Measurements from ENCODE around the gene SNX20.

The SNX20 gene

GRCh38 chr16:50704245-50704644 is 23.1 kb upstream of the SNX20 start:
- no peak for DNase-seq

- no peak for DNase-seq
Measured at GRCh38 chr16:50702725-50703124, 21.6 kb upstream of the SNX20 start.

DNA sequence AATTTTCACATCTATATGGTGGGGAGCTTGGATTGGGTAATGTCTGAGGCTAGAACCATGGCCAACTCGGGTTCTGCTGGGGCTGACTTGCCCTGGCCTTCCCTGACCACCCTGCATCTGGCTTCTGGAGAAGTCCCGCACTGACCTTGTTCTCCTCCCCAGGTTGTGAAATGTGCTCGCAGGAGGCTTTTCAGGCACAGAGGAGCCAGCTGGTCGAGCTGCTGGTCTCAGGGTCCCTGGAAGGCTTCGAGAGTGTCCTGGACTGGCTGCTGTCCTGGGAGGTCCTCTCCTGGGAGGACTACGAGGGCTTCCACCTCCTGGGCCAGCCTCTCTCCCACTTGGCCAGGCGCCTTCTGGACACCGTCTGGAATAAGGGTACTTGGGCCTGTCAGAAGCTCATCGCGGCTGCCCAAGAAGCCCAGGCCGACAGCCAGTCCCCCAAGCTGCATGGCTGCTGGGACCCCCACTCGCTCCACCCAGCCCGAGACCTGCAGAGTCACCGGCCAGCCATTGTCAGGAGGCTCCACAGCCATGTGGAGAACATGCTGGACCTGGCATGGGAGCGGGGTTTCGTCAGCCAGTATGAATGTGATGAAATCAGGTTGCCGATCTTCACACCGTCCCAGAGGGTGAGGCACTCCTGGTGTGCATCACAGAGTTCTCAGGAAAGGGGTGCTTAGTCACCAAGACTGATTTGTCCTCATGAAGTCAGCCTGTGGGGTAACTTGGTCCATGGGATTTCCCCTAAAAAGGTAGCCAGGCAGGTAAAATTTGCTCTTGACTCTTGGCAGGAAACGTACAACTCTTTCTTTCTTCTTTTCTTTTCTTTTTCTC is 18.4 kb upstream of the SNX20 start:
- no peak for DNase-seq

GRCh38 chr16:50697881-50698767 is 17.0 kb upstream of the SNX20 start:
- DNase-seq = no peak

DNA sequence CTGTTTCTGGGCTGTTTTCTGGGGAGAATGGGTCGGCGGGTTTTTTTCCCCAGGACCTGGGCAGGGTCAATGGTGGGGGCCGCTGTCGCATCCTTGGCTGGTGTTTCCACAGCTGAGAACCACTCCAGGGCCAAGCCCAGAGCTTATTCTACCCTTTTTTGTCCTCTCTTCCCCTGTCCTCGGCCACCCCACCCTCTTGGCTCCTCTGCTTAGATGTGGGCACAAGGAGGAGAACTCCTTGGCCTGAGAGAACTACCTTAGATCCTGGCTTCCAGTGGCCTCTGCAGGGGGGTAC is 16.3 kb upstream of the SNX20 start:
- DNase-seq = no peak

- DNase-seq = no peak
Measured at GRCh38 chr16:50696575-50697420, 15.7 kb upstream of the SNX20 start.

DNA sequence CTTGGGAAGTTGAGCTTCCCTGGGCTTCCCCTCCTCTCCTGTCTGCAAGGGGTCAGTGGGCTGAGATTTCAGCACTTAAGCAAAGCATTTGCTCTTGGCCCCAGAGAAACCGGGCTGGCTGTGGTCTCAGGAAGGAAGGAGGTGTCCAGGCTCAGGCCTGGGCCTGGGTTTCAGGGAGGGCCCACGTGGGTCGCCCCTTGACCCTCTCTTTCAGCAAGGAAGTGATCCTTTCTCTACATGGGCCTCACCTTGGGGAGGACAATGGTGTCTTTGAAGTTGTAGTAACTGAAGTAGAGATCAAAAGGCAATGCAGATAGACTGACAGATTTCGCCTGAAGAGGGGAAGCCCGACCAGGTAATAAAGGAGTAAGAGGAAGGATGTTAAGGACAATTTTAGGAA is 15.0 kb upstream of the SNX20 start:
- no peak for DNase-seq

DNA sequence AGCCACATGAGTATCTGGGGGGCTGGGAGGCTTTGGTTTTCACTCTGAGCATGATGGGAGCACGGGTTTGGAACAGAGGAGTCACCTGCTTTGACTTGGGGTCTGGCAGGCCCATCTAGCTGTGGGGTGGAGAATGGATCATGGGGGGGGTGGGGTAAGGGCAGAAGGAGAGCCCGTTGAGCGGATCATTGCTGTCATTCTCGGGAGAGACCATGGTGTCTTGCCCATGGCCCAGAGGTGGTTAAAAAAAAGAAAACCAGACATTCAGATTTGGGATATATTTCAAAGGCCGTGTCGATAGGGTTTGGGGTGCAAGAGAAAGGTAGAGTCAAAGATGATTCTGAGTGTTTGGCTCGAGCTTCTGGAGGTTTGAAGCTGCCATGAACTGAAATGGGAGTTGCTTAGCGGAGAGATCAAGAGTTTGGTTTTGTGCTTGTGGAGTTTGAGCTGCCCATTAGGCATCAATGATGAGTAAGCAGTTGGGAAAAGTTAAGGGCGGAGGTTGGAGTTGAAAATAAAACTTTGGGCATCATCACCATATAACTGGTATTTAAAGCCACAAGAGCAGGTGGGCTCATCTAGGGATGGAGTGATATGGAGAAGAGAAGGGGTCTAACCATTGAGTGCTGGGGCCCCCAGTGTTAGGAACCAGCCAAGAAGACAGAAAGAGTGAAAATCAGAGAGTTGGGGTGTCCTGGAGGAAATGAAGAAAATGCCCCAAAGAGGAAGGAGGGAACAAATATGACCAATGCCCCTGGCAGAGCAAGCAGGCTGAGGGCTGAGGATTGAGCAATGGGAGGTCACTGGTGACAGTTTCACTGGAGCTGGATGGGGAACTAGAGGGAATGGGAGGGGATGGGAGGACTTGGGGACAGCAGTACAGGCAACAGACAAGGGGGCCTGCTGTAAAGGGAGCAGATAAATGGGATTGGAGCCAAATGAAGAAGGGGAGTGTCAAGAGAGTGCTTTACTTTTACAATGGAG is 14.2 kb upstream of the SNX20 start:
- DNase-seq = no peak

GRCh38 chr16:50694206-50694605 is 13.1 kb upstream of the SNX20 start:
- no peak for DNase-seq

- DNase-seq = peak in 1 of 4 experiments; percentile 22
Measured at GRCh38 chr16:50692999-50693781, 12.1 kb upstream of the SNX20 start, which contains the start of gene NOD2. NOD2 (plus strand) TSS chr16:50693606; CDS start chr16:50699496, 5,890 bp downstream.

DNA sequence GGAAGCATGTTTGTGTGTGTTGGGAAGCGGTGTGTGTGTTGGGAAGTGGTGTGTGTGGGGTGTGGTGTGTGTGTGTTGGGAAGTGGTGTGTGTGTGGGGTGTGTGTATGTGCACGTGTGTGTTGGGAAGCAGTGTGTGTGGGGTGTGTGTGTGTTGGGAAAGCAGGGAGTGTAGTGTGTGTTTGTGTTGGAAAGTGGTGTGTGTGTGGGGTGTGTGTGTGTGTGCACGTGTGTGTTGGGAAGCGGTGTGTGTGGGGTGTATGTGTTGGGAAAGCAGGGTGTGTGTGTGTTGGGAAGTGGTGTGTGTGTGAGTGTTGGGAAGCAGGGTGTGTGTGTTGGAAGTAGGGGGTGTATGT is 11.5 kb upstream of the SNX20 start:
- DNase-seq = no peak

DNA sequence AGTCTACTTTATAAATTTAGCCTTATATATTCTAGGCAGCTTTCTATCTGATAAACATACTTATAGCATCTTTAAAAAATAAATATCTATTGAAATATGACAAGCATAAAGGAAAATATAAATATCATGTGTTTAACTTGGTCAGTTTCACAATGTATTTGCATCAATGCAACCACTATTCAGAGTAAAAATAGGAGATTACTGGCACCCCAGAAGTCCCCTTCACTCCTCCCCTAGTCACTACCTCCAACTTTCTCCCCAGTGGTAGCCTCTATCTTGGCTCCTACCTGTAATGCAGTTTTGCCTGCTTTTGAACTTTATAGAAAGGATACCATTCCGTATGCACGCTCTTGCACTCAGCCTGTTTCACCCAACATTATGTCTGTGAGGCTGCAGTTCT is 9.1 kb upstream of the SNX20 start:
- DNase-seq = no peak

DNA sequence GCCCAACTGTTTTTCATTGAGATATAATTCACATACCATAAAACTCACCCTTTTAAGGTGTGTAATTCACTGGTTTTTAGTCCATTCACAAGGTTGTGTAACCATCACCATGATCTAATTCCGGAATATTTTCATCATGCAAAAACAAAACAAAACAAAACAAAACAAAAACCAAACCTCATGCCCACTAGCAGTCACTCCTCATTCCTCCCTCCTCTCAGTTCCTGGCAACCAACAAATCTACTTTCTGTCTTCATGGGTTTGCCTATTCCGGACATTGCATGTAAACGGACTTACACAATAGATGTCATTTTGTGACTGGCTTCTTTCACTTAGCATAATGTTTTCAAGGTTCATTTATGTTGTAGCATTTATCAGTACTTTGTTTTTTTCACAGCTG is 7.8 kb upstream of the SNX20 start:
- no peak for DNase-seq

DNA sequence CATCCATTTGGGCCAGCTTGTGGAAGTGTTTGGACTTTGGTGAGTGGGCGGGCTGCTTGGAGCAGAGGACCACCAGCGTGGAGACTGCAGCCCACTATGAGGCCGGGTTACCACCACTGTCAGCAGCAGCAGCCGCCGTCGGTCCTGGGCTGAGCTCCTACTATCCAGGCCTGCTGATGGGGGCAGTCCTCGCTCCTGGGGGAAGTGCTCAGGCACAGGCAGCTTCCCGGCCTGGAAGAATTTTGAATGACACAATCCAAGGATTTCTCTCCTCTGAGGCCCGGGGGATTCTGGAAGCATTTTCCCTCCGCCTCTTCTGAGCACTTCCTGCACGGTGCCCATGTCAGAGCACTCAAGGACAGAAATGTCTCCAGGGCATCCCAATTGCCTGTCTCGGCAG is 7.0 kb upstream of the SNX20 start:
- DNase-seq = no peak

DNA sequence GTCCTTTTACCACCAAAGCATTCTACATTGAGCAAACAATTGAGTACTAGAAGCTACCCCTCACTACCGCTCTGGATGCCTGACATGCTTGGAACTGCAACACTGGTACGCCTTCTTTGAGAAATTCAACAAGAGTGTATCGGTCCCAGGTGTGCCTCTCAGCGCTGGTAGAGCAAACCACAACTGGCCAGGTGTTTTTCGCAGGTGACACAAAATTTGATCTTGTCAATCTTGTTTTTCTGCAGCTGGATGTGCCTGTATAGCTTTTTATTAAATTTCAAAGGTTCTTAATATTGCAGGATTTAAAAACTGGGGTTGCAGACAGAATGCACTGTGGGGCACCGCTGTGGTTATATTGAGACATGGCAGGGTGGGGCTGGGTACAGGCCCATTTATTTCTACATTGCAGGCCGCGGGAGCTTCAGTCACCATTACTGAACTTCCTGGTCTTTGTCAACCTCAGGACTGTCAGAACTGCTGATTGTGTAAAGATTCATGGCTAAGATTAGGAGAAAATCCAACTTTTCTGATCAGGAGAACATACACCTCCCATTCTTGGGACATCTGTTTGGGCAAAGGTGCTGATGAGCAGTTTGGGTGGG is 4.5 kb upstream of the SNX20 start:
- no peak for DNase-seq

- no peak for DNase-seq
Measured at GRCh38 chr16:50684823-50685461, 3.8 kb upstream of the SNX20 start.

GRCh38 chr16:50683689-50684374 is 2.7 kb upstream of the SNX20 start:
- DNase-seq = peak in 2 of 4 experiments; percentile 18 to 19

DNA sequence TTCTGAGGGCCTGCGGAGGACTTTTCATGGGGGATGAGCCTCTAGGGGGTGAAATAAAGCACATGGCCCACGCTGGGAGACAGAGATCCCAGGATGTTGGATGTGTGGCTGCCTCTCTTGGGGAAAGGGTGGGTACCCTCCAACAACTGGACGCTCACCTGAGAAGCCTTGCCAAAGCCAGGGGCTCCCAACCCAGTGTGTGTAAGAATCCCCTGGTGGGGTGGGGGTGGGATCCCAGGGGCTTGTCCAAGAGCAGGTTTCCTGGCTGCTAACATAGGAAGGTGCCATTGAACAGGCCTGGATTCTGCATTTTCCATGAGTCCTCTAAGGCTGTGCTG is 587 bp downstream of the SNX20 start:
- no peak for DNase-seq

DNA sequence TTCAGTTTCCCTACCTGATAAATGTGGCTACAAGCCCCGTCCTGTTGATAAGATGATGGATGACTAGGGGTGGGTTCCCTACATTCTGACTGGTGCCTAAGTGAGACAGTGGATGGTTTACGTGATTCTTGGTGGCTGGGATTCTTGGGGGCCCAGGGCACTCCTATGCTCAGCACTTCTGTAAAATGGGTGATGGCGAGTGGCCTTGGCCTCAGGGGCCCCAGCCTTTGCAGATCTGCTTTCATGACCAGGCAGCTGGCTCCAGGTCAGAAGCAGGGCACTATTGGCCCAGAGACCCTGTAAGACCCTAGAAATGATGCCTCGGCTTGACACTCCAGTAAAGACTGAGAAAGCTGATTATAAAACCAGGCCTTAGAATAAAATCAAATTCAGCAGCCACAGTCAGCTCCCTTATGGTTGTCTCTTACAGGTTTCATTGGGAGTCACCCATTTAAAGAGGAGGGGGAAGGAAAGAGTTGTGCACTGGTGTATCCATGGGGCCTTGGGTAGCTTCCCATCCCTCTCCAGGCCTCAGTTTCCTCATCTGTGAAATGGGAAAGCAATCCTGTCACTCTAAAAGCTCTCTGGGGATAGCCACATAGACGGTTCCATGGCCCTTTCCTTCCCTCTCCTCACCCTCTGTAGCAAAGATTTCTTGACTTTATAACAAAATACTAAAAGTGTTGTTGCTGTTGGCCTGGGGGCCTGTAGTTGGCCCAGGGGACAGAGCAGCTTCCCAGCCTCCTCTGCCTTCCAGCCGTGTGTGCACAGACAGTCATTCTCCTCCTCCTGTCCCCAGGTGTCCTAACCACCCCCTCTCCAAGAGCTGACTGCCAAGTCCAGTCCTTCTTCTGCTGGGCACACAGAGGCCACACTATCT is 1.2 kb downstream of the SNX20 start:
- DNase-seq = no peak
